ENCODE data around the gene APOBEC4. TPM values are rescaled to one million over a fixed set of nuclear protein-coding genes. Genes with fewer than 3 reads are reported as not detected.

The APOBEC4 gene
- total and polyA plus RNA-seq, 7 experiments from 2014 or later = 0.19 TPM; not detected in 6

DNA sequence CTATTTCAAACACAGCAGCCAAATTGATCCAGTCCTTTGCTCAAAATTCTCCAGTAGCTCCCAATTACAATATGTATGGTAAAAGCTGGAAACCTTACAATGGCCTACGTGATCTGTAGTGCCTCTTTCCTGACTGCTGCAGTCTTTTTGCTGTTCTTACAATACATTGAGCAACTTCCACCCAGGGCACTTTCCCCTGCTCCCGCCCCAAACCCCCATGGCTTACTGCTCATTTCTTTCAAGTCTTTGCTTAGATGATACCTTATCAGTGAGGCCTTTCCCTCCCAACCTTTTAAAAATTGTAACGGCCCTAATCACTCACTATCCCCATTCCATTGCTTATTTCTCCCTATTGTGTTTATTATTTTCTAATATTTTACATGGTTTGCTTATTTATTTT is 43.9 kb upstream of the APOBEC4 start:
- peaks cover 8 to 15% (median 14%) of the 10 kb centered on the region in 7 donors for H3K4me1 Mint-ChIP-seq
- H3K36me3 Mint-ChIP-seq = peaks cover 8 to 13% (median 9%) of the 10 kb centered on the region in 5 donors
- H3K27ac Mint-ChIP-seq = peak overlapping the region in 1 of 9 donors; percentile 37
- no peak overlapping the region for H3K27ac ChIP-seq (ENCODE audit: low read depth, low read length)
- no peaks in the 10 kb centered on the region for H3K36me3 ChIP-seq (ENCODE audit: control insufficient read depth in 2 of 3, insufficient read depth in 3 of 3, low read length in 3 of 3)
- H3K9me3 ChIP-seq (ENCODE audit: control insufficient read depth in 2 of 3, low read length in 3 of 3) = no peaks in the 10 kb centered on the region
- H3K4me3 ChIP-seq (ENCODE audit: low read length) = no peak overlapping the region
- intact Hi-C loops (cut with micrococcal nuclease) = no loop called here
- no peak overlapping the region for H3K4me3 Mint-ChIP-seq
- H3K27me3 ChIP-seq (ENCODE audit: control insufficient read depth in 2 of 2, insufficient read depth in 2 of 2, low read length in 2 of 2) = no peaks in the 10 kb centered on the region
- ChIA-PET POLR2A (no interaction called here), CTCF (interaction anchor here (1.6 kb wide), 1 partner anchor 12 kb away, joined by 6 read pairs; no protein-coding TSS in a partner anchor)
- no peak for ATAC-seq
- DNase-seq = no peak
- peaks cover 0 to 8% of the 10 kb centered on the region in 2 donors for H3K4me1 ChIP-seq (ENCODE audit: control insufficient read depth in 2 of 2, insufficient read depth in 2 of 2, low read length in 2 of 2)
- no peaks in the 10 kb centered on the region for H3K27me3 Mint-ChIP-seq
- H3K9me3 Mint-ChIP-seq = peaks cover 0 to 3% (median 0%) of the 10 kb centered on the region in 11 donors

DNA sequence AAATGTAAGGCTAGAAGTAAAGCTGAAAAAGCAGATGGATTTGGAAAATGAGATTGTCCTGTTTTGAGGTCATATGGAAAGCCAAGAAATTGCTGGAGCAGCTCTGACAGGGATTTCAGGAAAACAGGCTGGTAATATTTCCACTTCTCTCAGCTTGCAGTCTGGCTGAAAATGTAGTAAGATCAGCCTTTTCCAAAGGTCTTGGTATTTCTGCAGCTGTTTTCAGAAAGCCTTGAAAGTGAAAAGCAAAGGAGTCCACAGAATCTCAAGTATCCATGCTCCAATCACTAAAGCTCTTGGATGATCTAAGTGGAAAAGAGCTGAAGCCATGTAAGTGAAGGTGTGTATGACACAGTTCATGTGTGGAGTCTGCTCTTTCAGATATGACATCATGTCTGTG is 41.6 kb upstream of the APOBEC4 start:
- peaks cover 0 to 3% (median 0%) of the 10 kb centered on the region in 11 donors for H3K9me3 Mint-ChIP-seq

DNA sequence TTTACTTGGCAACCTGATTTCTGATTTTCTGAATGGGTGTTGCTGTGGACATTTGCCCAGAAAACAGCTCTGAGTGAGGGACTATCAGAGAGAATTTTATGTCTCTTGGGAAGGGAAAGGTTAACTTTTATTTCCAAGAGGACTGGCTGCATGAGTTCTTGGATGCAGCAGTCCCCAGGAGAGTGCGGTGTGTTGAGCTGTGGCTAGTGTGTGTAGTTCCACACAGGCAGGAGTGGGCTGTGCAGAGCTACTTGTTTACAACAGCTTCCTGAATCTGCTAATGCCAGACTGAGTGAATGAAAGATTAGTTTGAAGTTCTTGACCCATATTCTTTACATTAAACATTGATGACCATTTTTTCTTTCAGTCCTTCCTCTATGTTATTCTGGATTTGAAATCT is 41.0 kb upstream of the APOBEC4 start:
- peak overlapping the region in 2 of 9 donors; percentile 29 to 43 for H3K27ac Mint-ChIP-seq
- Histone ChIP-seq H3K4me1 (ENCODE audit: control insufficient read depth in 2 of 2, insufficient read depth in 2 of 2, low read length in 2 of 2) (peaks cover 0 to 8% of the 10 kb centered on the region in 2 donors), H3K9me3 (ENCODE audit: control insufficient read depth in 2 of 3, low read length in 3 of 3) (no peaks in the 10 kb centered on the region), H3K4me3 (ENCODE audit: low read length) (no peak overlapping the region), H3K27me3 (ENCODE audit: control insufficient read depth in 2 of 2, insufficient read depth in 2 of 2, low read length in 2 of 2) (no peaks in the 10 kb centered on the region), H3K27ac (ENCODE audit: low read depth, low read length) (no peak overlapping the region), H3K36me3 (ENCODE audit: control insufficient read depth in 2 of 3, insufficient read depth in 3 of 3, low read length in 3 of 3) (no peaks in the 10 kb centered on the region)
- intact Hi-C loops (cut with micrococcal nuclease) = no loop called here
- CTCF ChIA-PET = interaction anchor here (1.3 to 2.6 kb wide), 2 partner anchors 9 to 222 kb away, joined by 3 to 14 read pairs; no protein-coding TSS in a partner anchor
- H3K4me1 Mint-ChIP-seq = peaks cover 7 to 15% (median 14%) of the 10 kb centered on the region in 7 donors
- H3K36me3 Mint-ChIP-seq = peaks cover 0 to 3% (median 0%) of the 10 kb centered on the region in 5 donors
- no peak overlapping the region for H3K4me3 Mint-ChIP-seq
- peaks cover 0 to 5% (median 0%) of the 10 kb centered on the region in 5 donors for H3K27me3 Mint-ChIP-seq
- no peak for DNase-seq
- no peaks in the 10 kb centered on the region for H3K9me3 Mint-ChIP-seq
- POLR2A ChIA-PET = interaction anchor here (0.6 kb wide), 1 partner anchor 322 kb away, joined by 3 read pairs; no protein-coding TSS in a partner anchor
- no peak for ATAC-seq

More for the DNA sequence above, 41.6 kb upstream of the APOBEC4 start:
- Mint-ChIP-seq H3K36me3 (peaks cover 2 to 8% (median 3%) of the 10 kb centered on the region in 5 donors), H3K27me3 (peaks cover 0 to 4% (median 0%) of the 10 kb centered on the region in 5 donors), H3K27ac (no peak overlapping the region), H3K4me1 (peaks cover 8 to 15% (median 14%) of the 10 kb centered on the region in 7 donors), H3K4me3 (no peak overlapping the region)
- intact Hi-C loops (cut with micrococcal nuclease) = no loop called here
- Histone ChIP-seq H3K27ac (ENCODE audit: low read depth, low read length) (no peak overlapping the region), H3K4me3 (ENCODE audit: low read length) (no peak overlapping the region), H3K9me3 (ENCODE audit: control insufficient read depth in 2 of 3, low read length in 3 of 3) (no peaks in the 10 kb centered on the region), H3K27me3 (ENCODE audit: control insufficient read depth in 2 of 2, insufficient read depth in 2 of 2, low read length in 2 of 2) (no peaks in the 10 kb centered on the region), H3K4me1 (ENCODE audit: control insufficient read depth in 2 of 2, insufficient read depth in 2 of 2, low read length in 2 of 2) (peaks cover 0 to 8% of the 10 kb centered on the region in 2 donors), H3K36me3 (ENCODE audit: control insufficient read depth in 2 of 3, insufficient read depth in 3 of 3, low read length in 3 of 3) (no peaks in the 10 kb centered on the region)
- CTCF ChIA-PET = interaction anchor here (1.3 to 2.6 kb wide), 2 partner anchors 9 to 221 kb away, joined by 3 to 14 read pairs; no protein-coding TSS in a partner anchor
- POLR2A ChIA-PET = no interaction called here
- ATAC-seq = no peak
- no peak for DNase-seq

DNA sequence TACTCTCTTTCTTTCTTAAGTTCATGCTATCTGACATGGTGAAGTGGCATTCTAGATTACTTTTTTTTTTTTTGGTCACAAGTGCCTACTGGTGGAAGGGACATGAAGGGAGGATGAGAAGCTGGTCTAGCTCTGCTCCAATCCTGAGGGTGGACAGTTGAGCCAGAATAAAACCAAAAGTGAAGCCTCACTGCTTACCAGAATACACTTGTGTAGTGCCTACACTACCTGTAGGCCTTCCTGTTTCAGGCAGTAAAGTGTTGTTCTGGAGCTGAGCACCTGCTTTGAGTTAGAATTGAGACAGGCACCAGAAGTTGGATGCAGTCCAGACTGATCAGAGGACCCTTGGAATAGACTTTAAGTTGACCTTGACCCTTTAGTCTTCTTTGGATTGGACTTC is 40.4 kb upstream of the APOBEC4 start:
- Histone ChIP-seq H3K27ac (ENCODE audit: low read depth, low read length) (no peak overlapping the region), H3K27me3 (ENCODE audit: control insufficient read depth in 2 of 2, insufficient read depth in 2 of 2, low read length in 2 of 2) (no peaks in the 10 kb centered on the region), H3K9me3 (ENCODE audit: control insufficient read depth in 2 of 3, low read length in 3 of 3) (no peaks in the 10 kb centered on the region), H3K4me1 (ENCODE audit: control insufficient read depth in 2 of 2, insufficient read depth in 2 of 2, low read length in 2 of 2) (peaks cover 0 to 7% of the 10 kb centered on the region in 2 donors), H3K4me3 (ENCODE audit: low read length) (no peak overlapping the region), H3K36me3 (ENCODE audit: control insufficient read depth in 2 of 3, insufficient read depth in 3 of 3, low read length in 3 of 3) (no peaks in the 10 kb centered on the region)
- Mint-ChIP-seq H3K27me3 (peaks cover 0 to 5% (median 0%) of the 10 kb centered on the region in 5 donors), H3K27ac (peak overlapping the region in 1 of 9 donors; percentile 3), H3K4me3 (no peak overlapping the region), H3K9me3 (no peaks in the 10 kb centered on the region), H3K36me3 (peaks cover 0 to 3% (median 0%) of the 10 kb centered on the region in 5 donors), H3K4me1 (peaks cover 7 to 11% (median 9%) of the 10 kb centered on the region in 7 donors)
- CTCF ChIA-PET = interaction anchor here (1.3 to 2.6 kb wide), 2 partner anchors 8 to 222 kb away, joined by 3 to 14 read pairs; no protein-coding TSS in a partner anchor
- intact Hi-C loops (cut with micrococcal nuclease) = no loop called here
- POLR2A ChIA-PET = interaction anchor here (0.6 kb wide), 1 partner anchor 323 kb away, joined by 3 read pairs; no protein-coding TSS in a partner anchor
- ATAC-seq (no peak), DNase-seq (no peak)

DNA sequence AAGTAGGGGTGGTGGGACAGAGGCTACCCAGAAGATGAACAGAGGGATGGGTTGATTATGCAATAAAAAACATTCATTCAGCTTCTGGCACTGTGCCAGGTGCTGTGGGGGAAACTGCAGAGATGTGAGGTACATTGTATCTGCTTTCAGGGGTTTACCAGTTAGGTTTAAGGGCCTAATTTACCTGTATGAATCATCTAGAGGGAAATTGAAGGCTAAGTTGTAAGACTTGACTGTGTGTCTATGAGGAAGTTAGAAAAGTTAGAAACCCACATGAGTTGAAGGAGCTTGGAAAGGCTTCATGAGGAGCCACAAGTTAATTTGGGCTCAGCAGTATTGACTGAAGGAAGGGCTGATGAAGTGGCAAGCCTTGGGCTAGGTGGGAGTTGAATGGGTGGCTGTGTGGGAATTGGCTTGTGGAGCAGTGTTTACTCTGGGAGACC is 36.7 kb upstream of the APOBEC4 start:
- Mint-ChIP-seq H3K4me3 (no peak overlapping the region), H3K27me3 (peaks cover 0 to 9% (median 0%) of the 10 kb centered on the region in 5 donors), H3K27ac (peak overlapping the region in 1 of 9 donors; percentile 6), H3K4me1 (peaks cover 0 to 4% (median 2%) of the 10 kb centered on the region in 7 donors), H3K9me3 (no peaks in the 10 kb centered on the region), H3K36me3 (no peaks in the 10 kb centered on the region)
- ATAC-seq (no peak), DNase-seq (no peak)
- ChIA-PET CTCF (interaction anchor here (1.0 to 1.3 kb wide), 2 partner anchors 34 to 226 kb away, joined by 3 to 4 read pairs; no protein-coding TSS in a partner anchor), POLR2A (no interaction called here)
- H3K36me3 ChIP-seq (ENCODE audit: control insufficient read depth in 2 of 3, insufficient read depth in 3 of 3, low read length in 3 of 3) = no peaks in the 10 kb centered on the region
- no peaks in the 10 kb centered on the region for H3K9me3 ChIP-seq (ENCODE audit: control insufficient read depth in 2 of 3, low read length in 3 of 3)
- H3K27ac ChIP-seq (ENCODE audit: low read depth, low read length) = no peak overlapping the region
- no peak overlapping the region for H3K4me3 ChIP-seq (ENCODE audit: low read length)
- no peaks in the 10 kb centered on the region for H3K27me3 ChIP-seq (ENCODE audit: control insufficient read depth in 2 of 2, insufficient read depth in 2 of 2, low read length in 2 of 2)
- no peaks in the 10 kb centered on the region for H3K4me1 ChIP-seq (ENCODE audit: control insufficient read depth in 2 of 2, insufficient read depth in 2 of 2, low read length in 2 of 2)
- intact Hi-C loops (cut with micrococcal nuclease) = loop anchor here in 1 of 2 donors (5.0 kb wide), 1 partner anchor 217 kb away; the partner anchor contains the start of gene SMG7

DNA sequence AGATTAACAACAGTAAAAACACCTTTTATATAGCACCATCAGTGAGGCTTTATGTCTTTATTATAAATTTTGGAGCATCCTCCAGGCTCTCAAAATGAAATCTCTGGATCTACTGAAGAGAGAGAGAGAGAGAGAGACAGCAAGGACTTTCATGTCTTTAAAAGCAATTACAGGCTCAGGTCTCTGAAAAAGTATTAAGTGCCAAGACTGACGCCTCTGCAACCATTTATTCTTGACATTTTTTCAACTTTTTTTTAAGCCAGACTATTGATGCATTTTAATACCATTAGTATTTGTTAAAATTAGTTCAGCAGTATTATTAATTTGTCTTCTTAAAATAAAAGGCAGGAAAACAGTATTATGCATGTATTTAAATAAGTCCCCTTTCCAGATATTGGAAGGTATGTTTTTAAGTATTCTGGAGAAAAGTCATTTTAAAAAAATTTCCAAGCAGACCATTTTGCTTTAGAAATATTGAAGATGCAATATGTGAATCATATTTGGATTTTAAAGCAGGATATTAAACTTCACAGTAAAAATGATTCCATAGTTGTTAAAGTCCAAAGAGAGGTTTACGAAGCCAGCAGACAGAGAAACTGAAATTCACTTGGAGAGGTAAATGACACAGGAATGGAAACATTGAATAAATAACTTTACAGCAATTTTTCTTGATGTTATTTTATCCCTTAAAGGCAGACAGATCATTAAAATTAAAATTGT is 35.4 kb upstream of the APOBEC4 start:
- Mint-ChIP-seq H3K4me3 (no peak overlapping the region), H3K27me3 (peaks cover 0 to 12% (median 0%) of the 10 kb centered on the region in 5 donors), H3K4me1 (peaks cover 0 to 7% (median 2%) of the 10 kb centered on the region in 7 donors), H3K36me3 (no peaks in the 10 kb centered on the region), H3K9me3 (no peaks in the 10 kb centered on the region), H3K27ac (no peak overlapping the region)
- intact Hi-C loops (cut with micrococcal nuclease) = loop anchor here in 1 of 2 donors (5.0 kb wide), 1 partner anchor 216 kb away; the partner anchor contains the start of gene SMG7
- CTCF ChIA-PET = interaction anchor here (0.6 kb wide), 1 partner anchor 687 kb away, joined by 3 read pairs; no protein-coding TSS in a partner anchor
- H3K27me3 ChIP-seq (ENCODE audit: control insufficient read depth in 2 of 2, insufficient read depth in 2 of 2, low read length in 2 of 2) = no peaks in the 10 kb centered on the region
- ATAC-seq (no peak), DNase-seq (no peak)
- H3K4me3 ChIP-seq (ENCODE audit: low read length) = no peak overlapping the region
- POLR2A ChIA-PET = no interaction called here
- no peaks in the 10 kb centered on the region for H3K36me3 ChIP-seq (ENCODE audit: control insufficient read depth in 2 of 3, insufficient read depth in 3 of 3, low read length in 3 of 3)
- no peak overlapping the region for H3K27ac ChIP-seq (ENCODE audit: low read depth, low read length)
- H3K9me3 ChIP-seq (ENCODE audit: control insufficient read depth in 2 of 3, low read length in 3 of 3) = no peaks in the 10 kb centered on the region
- no peaks in the 10 kb centered on the region for H3K4me1 ChIP-seq (ENCODE audit: control insufficient read depth in 2 of 2, insufficient read depth in 2 of 2, low read length in 2 of 2)

Measured in naive thymus-derived CD4-positive, alpha-beta T cell (primary cell).